HEK293 (cell line): Measurements from ENCODE around the gene SLC35E3.

Source experiments
- GLIS2 ChIP-seq: fragments of 450-650 bp; formaldehyde crosslinking; IDR thresholded peaks from 2 replicates; pipeline ENCODE4 v1.5.1; 2016; ENCODE audit warnings: missing biosample characterization, missing genetic modification characterization
- KLF10 ChIP-seq: fragments of 450-650 bp; IDR thresholded peaks from 2 replicates; pipeline ENCODE4 v1.5.1; 2018; ENCODE audit warnings: missing biosample characterization, mild to moderate bottlenecking, missing genetic modification characterization
- MEIS1 ChIP-seq: sonication (generic); formaldehyde crosslinking; IDR thresholded peaks from 2 replicates; pipeline ENCODE4 v1.8.1; 2022; ENCODE audit warnings: missing genetic modification reagents, mild to moderate bottlenecking, borderline replicate concordance
- OVOL3 ChIP-seq: fragments of 450-650 bp; formaldehyde crosslinking; IDR thresholded peaks from 2 replicates; pipeline ENCODE4 v1.5.1; 2016; ENCODE audit warnings: missing biosample characterization, missing genetic modification characterization
- SCRT1 ChIP-seq: fragments of 450-650 bp; formaldehyde crosslinking; IDR thresholded peaks from 2 replicates; pipeline ENCODE4 v1.5.1; 2016; ENCODE audit warnings: missing biosample characterization, missing genetic modification characterization, borderline replicate concordance
- SETDB1 ChIP-seq: IDR thresholded peaks from one replicate; pipeline ENCODE4 v1.6.1; 2017; ENCODE audit warnings: mild to moderate bottlenecking, low read length, moderate library complexity, mixed read lengths; ENCODE audit not compliant: insufficient read length
- SP3 ChIP-seq: fragments of 450-650 bp; formaldehyde crosslinking; IDR thresholded peaks from 2 replicates; pipeline ENCODE4 v1.5.1; 2016; ENCODE audit warnings: missing biosample characterization, missing genetic modification characterization
- TCF7L2 ChIP-seq: IDR thresholded peaks from 2 replicates; pipeline ENCODE4 v1.6.1; 2011; ENCODE audit warnings: low read depth, mild to moderate bottlenecking, inconsistent platforms, low read length, moderate library complexity, borderline replicate concordance
- ZNF138 ChIP-seq: fragments of 450-650 bp; formaldehyde crosslinking; IDR thresholded peaks from 2 replicates; pipeline ENCODE4 v1.5.1; 2016; ENCODE audit warnings: missing biosample characterization, missing genetic modification characterization, borderline replicate concordance
- ZNF248 ChIP-seq: fragments of 450-650 bp; formaldehyde crosslinking; IDR thresholded peaks from 2 replicates; pipeline ENCODE4 v1.5.1; 2017; ENCODE audit warnings: missing biosample characterization, missing genetic modification characterization
- ZNF354C ChIP-seq: fragments of 450-650 bp; formaldehyde crosslinking; IDR thresholded peaks from 2 replicates; pipeline ENCODE4 v1.5.1; 2016; ENCODE audit warnings: missing biosample characterization, missing genetic modification characterization, low read depth, borderline replicate concordance
- ZNF366 ChIP-seq: fragments of 450-650 bp; formaldehyde crosslinking; conservative IDR thresholded peaks from 2 replicates; pipeline ENCODE4 v1.5.1; 2016; ENCODE audit warnings: missing biosample characterization, missing genetic modification characterization
- ZNF530 ChIP-seq: fragments of 450-650 bp; formaldehyde crosslinking; IDR thresholded peaks from 2 replicates; pipeline ENCODE4 v1.5.1; 2016; ENCODE audit warnings: low read depth, missing biosample characterization, missing genetic modification characterization
- ZNF560 ChIP-seq: fragments of 450-650 bp; formaldehyde crosslinking; IDR thresholded peaks from 2 replicates; pipeline ENCODE4 v1.5.1; 2017; ENCODE audit warnings: missing biosample characterization, missing genetic modification characterization, borderline replicate concordance
- ZNF596 ChIP-seq: fragments of 450-650 bp; IDR thresholded peaks from 2 replicates; pipeline ENCODE4 v1.5.0; 2018; ENCODE audit warnings: missing biosample characterization, mild to moderate bottlenecking, missing genetic modification characterization, moderate library complexity
- ZNF621 ChIP-seq: fragments of 450-650 bp; formaldehyde crosslinking; IDR thresholded peaks from 2 replicates; pipeline ENCODE4 v1.5.1; 2017; ENCODE audit warnings: missing biosample characterization, missing genetic modification characterization
- TF ChIP-seq, protein P1 (sequence below): fragments of 450-650 bp; formaldehyde crosslinking; IDR thresholded peaks from 2 replicates; pipeline ENCODE4 v1.5.0; 2017; ENCODE audit warnings: missing biosample characterization, missing genetic modification characterization, borderline replicate concordance
- TF ChIP-seq, protein P2 (sequence below): fragments of 450-650 bp; formaldehyde crosslinking; IDR thresholded peaks from 2 replicates; pipeline ENCODE4 v1.5.1; 2017; ENCODE audit warnings: missing biosample characterization, missing genetic modification characterization
- TF ChIP-seq, protein P3 (sequence below): fragments of 450-650 bp; formaldehyde crosslinking; IDR thresholded peaks from 2 replicates; pipeline ENCODE4 v1.5.1; 2016; ENCODE audit warnings: missing biosample characterization, missing genetic modification characterization
- TF ChIP-seq, protein P4 (sequence below): fragments of 450-650 bp; formaldehyde crosslinking; IDR thresholded peaks from 2 replicates; pipeline ENCODE4 v1.5.1; 2016; ENCODE audit warnings: missing biosample characterization, missing genetic modification characterization
- TF ChIP-seq, protein P5 (sequence below): fragments of 450-650 bp; formaldehyde crosslinking; IDR thresholded peaks from 2 replicates; pipeline ENCODE4 v1.5.1; 2016; ENCODE audit warnings: missing biosample characterization, missing genetic modification characterization, borderline replicate concordance
- TF ChIP-seq, protein P6 (sequence below): fragments of 450-650 bp; formaldehyde crosslinking; IDR thresholded peaks from 2 replicates; pipeline ENCODE4 v1.5.1; 2016; ENCODE audit warnings: missing biosample characterization, missing genetic modification characterization

SLC35E3 gene

DNA sequence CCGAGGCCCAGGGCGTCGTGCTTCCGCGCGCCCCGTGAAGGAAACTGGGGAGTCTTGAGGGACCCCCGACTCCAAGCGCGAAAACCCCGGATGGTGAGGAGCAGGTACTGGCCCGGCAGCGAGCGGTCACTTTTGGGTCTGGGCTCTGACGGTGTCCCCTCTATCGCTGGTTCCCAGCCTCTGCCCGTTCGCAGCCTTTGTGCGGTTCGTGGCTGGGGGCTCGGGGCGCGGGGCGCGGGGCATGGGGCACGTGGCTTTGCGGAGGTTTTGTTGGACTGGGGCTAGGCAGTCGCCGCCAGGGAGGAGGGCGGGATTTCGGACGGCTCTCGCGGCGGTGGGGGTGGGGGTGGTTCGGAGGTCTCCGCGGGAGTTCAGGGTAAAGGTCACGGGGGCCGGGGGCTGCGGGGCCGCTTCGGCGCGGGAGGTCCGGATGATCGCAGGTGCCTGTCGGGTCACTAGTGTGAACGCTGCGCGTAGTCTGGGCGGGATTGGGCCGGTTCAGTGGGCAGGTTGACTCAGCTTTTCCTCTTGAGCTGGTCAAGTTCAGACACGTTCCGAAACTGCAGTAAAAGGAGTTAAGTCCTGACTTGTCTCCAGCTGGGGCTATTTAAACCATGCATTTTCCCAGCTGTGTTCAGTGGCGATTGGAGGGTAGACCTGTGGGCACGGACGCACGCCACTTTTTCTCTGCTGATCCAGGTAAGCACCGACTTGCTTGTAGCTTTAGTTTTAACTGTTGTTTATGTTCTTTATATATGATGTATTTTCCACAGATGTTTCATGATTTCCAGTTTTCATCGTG is 62.6 kb downstream of the SLC35E3 start (continued):
- TF ChIP-seq, protein P1, sequence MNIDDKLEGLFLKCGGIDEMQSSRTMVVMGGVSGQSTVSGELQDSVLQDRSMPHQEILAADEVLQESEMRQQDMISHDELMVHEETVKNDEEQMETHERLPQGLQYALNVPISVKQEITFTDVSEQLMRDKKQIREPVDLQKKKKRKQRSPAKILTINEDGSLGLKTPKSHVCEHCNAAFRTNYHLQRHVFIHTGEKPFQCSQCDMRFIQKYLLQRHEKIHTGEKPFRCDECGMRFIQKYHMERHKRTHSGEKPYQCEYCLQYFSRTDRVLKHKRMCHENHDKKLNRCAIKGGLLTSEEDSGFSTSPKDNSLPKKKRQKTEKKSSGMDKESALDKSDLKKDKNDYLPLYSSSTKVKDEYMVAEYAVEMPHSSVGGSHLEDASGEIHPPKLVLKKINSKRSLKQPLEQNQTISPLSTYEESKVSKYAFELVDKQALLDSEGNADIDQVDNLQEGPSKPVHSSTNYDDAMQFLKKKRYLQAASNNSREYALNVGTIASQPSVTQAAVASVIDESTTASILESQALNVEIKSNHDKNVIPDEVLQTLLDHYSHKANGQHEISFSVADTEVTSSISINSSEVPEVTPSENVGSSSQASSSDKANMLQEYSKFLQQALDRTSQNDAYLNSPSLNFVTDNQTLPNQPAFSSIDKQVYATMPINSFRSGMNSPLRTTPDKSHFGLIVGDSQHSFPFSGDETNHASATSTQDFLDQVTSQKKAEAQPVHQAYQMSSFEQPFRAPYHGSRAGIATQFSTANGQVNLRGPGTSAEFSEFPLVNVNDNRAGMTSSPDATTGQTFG (tag by site-specific recombination), result no peak
- TF ChIP-seq, protein P2, sequence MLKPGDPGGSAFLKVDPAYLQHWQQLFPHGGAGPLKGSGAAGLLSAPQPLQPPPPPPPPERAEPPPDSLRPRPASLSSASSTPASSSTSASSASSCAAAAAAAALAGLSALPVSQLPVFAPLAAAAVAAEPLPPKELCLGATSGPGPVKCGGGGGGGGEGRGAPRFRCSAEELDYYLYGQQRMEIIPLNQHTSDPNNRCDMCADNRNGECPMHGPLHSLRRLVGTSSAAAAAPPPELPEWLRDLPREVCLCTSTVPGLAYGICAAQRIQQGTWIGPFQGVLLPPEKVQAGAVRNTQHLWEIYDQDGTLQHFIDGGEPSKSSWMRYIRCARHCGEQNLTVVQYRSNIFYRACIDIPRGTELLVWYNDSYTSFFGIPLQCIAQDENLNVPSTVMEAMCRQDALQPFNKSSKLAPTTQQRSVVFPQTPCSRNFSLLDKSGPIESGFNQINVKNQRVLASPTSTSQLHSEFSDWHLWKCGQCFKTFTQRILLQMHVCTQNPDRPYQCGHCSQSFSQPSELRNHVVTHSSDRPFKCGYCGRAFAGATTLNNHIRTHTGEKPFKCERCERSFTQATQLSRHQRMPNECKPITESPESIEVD (tag by site-specific recombination), result peak; percentile 87
- TF ChIP-seq, protein P3, sequence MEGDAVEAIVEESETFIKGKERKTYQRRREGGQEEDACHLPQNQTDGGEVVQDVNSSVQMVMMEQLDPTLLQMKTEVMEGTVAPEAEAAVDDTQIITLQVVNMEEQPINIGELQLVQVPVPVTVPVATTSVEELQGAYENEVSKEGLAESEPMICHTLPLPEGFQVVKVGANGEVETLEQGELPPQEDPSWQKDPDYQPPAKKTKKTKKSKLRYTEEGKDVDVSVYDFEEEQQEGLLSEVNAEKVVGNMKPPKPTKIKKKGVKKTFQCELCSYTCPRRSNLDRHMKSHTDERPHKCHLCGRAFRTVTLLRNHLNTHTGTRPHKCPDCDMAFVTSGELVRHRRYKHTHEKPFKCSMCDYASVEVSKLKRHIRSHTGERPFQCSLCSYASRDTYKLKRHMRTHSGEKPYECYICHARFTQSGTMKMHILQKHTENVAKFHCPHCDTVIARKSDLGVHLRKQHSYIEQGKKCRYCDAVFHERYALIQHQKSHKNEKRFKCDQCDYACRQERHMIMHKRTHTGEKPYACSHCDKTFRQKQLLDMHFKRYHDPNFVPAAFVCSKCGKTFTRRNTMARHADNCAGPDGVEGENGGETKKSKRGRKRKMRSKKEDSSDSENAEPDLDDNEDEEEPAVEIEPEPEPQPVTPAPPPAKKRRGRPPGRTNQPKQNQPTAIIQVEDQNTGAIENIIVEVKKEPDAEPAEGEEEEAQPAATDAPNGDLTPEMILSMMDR (tag by site-specific recombination), result no peak
- peak; percentile 15; the same call in 1 of the 2 replicates for TF ChIP-seq ZNF596 (tag by site-specific recombination)
- TF ChIP-seq ZNF366 (tag by site-specific recombination), result peak; percentile 90
- peak; percentile 95 for TF ChIP-seq GLIS2 (tag by site-specific recombination)
- no peak for TF ChIP-seq ZNF530 (tag by site-specific recombination)
- no peak for TF ChIP-seq SETDB1
- TF ChIP-seq MEIS1 (CRISPR knock-in tag), result no peak
- TF ChIP-seq, protein P4, sequence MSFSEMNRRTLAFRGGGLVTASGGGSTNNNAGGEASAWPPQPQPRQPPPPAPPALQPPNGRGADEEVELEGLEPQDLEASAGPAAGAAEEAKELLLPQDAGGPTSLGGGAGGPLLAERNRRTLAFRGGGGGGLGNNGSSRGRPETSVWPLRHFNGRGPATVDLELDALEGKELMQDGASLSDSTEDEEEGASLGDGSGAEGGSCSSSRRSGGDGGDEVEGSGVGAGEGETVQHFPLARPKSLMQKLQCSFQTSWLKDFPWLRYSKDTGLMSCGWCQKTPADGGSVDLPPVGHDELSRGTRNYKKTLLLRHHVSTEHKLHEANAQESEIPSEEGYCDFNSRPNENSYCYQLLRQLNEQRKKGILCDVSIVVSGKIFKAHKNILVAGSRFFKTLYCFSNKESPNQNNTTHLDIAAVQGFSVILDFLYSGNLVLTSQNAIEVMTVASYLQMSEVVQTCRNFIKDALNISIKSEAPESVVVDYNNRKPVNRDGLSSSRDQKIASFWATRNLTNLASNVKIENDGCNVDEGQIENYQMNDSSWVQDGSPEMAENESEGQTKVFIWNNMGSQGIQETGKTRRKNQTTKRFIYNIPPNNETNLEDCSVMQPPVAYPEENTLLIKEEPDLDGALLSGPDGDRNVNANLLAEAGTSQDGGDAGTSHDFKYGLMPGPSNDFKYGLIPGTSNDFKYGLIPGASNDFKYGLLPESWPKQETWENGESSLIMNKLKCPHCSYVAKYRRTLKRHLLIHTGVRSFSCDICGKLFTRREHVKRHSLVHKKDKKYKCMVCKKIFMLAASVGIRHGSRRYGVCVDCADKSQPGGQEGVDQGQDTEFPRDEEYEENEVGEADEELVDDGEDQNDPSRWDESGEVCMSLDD (tag by site-specific recombination), result peak; percentile 67; the same call in 1 of the 2 replicates
- no peak for TF ChIP-seq ZNF138 (tag by site-specific recombination)
- TF ChIP-seq, protein P5, sequence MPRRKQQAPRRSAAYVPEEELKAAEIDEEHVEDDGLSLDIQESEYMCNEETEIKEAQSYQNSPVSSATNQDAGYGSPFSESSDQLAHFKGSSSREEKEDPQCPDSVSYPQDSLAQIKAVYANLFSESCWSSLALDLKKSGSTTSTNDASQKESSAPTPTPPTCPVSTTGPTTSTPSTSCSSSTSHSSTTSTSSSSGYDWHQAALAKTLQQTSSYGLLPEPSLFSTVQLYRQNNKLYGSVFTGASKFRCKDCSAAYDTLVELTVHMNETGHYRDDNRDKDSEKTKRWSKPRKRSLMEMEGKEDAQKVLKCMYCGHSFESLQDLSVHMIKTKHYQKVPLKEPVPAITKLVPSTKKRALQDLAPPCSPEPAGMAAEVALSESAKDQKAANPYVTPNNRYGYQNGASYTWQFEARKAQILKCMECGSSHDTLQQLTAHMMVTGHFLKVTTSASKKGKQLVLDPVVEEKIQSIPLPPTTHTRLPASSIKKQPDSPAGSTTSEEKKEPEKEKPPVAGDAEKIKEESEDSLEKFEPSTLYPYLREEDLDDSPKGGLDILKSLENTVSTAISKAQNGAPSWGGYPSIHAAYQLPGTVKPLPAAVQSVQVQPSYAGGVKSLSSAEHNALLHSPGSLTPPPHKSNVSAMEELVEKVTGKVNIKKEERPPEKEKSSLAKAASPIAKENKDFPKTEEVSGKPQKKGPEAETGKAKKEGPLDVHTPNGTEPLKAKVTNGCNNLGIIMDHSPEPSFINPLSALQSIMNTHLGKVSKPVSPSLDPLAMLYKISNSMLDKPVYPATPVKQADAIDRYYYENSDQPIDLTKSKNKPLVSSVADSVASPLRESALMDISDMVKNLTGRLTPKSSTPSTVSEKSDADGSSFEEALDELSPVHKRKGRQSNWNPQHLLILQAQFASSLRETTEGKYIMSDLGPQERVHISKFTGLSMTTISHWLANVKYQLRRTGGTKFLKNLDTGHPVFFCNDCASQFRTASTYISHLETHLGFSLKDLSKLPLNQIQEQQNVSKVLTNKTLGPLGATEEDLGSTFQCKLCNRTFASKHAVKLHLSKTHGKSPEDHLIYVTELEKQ (tag by site-specific recombination), result peak; percentile 95
- TF ChIP-seq ZNF560 (tag by site-specific recombination), result no peak
- TF ChIP-seq, protein P6, sequence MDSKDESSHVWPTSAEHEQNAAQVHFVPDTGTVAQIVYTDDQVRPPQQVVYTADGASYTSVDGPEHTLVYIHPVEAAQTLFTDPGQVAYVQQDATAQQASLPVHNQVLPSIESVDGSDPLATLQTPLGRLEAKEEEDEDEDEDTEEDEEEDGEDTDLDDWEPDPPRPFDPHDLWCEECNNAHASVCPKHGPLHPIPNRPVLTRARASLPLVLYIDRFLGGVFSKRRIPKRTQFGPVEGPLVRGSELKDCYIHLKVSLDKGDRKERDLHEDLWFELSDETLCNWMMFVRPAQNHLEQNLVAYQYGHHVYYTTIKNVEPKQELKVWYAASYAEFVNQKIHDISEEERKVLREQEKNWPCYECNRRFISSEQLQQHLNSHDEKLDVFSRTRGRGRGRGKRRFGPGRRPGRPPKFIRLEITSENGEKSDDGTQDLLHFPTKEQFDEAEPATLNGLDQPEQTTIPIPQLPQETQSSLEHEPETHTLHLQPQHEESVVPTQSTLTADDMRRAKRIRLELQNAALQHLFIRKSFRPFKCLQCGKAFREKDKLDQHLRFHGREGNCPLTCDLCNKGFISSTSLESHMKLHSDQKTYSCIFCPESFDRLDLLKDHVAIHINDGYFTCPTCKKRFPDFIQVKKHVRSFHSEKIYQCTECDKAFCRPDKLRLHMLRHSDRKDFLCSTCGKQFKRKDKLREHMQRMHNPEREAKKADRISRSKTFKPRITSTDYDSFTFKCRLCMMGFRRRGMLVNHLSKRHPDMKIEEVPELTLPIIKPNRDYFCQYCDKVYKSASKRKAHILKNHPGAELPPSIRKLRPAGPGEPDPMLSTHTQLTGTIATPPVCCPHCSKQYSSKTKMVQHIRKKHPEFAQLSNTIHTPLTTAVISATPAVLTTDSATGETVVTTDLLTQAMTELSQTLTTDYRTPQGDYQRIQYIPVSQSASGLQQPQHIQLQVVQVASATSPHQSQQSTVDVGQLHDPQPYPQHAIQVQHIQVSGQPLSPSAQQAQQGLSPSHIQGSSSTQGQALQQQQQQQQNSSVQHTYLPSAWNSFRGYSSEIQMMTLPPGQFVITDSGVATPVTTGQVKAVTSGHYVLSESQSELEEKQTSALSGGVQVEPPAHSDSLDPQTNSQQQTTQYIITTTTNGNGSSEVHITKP (tag by site-specific recombination), result peak; percentile 71
- TF ChIP-seq ZNF248 (tag by site-specific recombination), result no peak
- TF ChIP-seq ZNF354C (tag by site-specific recombination), result no peak
- peak; percentile 83 for TF ChIP-seq SCRT1 (tag by site-specific recombination)
- TF ChIP-seq OVOL3, result peak; percentile 71; the same call in 1 of the 2 replicates
- peak; percentile 97 for TF ChIP-seq KLF10 (tag by site-specific recombination)
- no peak for TF ChIP-seq TCF7L2
- TF ChIP-seq SP3 (tag by site-specific recombination), result peak; percentile 70
- TF ChIP-seq ZNF621 (tag by site-specific recombination), result no peak
